Stimulated activated CD8-positive, alpha-beta memory T cell treated with anti-CD3 and anti-CD28 coated beads, Interleukin-12 subunit alpha, Interleukin-12 subunit beta, amount 100 ng/mL, for 24 hours (primary cell): ENCODE results near the gene SV2B.

Source experiments
- DNase-seq: peaks from one replicate; pipeline ENCODE4 v3.0.0-alpha.2; 2020; ENCODE audit errors: extremely low read depth

The SV2B gene

GRCh38 chr15:91102546-91103330 lies 2.7 kb downstream of the SV2B start:
- no peak for DNase-seq

- DNase-seq, result no peak
Measured at GRCh38 chr15:91104111-91104510, 4.1 kb downstream of the SV2B start.

GRCh38 chr15:91108421-91108820 lies 8.4 kb downstream of the SV2B start:
- DNase-seq, result no peak

- DNase-seq, result no peak
Measured at GRCh38 chr15:91109885-91110284, 9.8 kb downstream of the SV2B start.

- no peak for DNase-seq
Measured at GRCh38 chr15:91110407-91110806, 10.3 kb downstream of the SV2B start.

GRCh38 chr15:91113030-91113429 lies 13.0 kb downstream of the SV2B start:
- DNase-seq, result no peak

GRCh38 chr15:91114301-91114700 lies 14.2 kb downstream of the SV2B start:
- no peak for DNase-seq

- DNase-seq, result no peak
Measured at GRCh38 chr15:91116113-91117067, 16.3 kb downstream of the SV2B start.

- DNase-seq, result no peak
Measured at GRCh38 chr15:91117375-91117774, 17.3 kb downstream of the SV2B start.

- DNase-seq, result no peak
Measured at GRCh38 chr15:91118817-91119590, 18.9 kb downstream of the SV2B start.

- no peak for DNase-seq
Measured at GRCh38 chr15:91122296-91122695, 22.2 kb downstream of the SV2B start.

GRCh38 chr15:91124132-91124531 lies 24.1 kb downstream of the SV2B start:
- DNase-seq, result no peak

- DNase-seq, result no peak
Measured at GRCh38 chr15:91125162-91125561, 25.1 kb downstream of the SV2B start.

GRCh38 chr15:91126080-91126479 lies 26.0 kb downstream of the SV2B start:
- no peak for DNase-seq

- DNase-seq, result no peak
Measured at GRCh38 chr15:91127236-91127955, 27.3 kb downstream of the SV2B start.

- DNase-seq, result no peak
Measured at GRCh38 chr15:91128016-91128415, 28.0 kb downstream of the SV2B start.

GRCh38 chr15:91129436-91129835 lies 29.4 kb downstream of the SV2B start:
- DNase-seq, result no peak

GRCh38 chr15:91132079-91132478 lies 32.0 kb downstream of the SV2B start:
- no peak for DNase-seq

- DNase-seq, result no peak
Measured at GRCh38 chr15:91133511-91133910, 33.5 kb downstream of the SV2B start.

GRCh38 chr15:91135201-91136130 lies 35.4 kb downstream of the SV2B start:
- DNase-seq, result no peak
